Measurements from ENCODE around the gene PIK3AP1.
"Not testable (repeated sequence)": the region's sequence is repeated elsewhere in the genome, so short reads cannot be mapped to it uniquely, and the experiment has no call there.

The PIK3AP1 gene

GRCh38 chr10:96556003-96556402, 164.3 kb downstream of the PIK3AP1 start:
- Histone ChIP-seq H3K36me3 (ENCODE audit: insufficient read depth, low read depth, low read length) (peaks cover 74% of the 10 kb centered on the region), H3K4me1 (ENCODE audit: insufficient read depth, low read length) (no peaks in the 10 kb centered on the region), H3K27ac (ENCODE audit: low read length) (no peak overlapping the region)

GRCh38 chr10:96555330-96555729, 165.0 kb downstream of the PIK3AP1 start:
- Histone ChIP-seq H3K27me3 (ENCODE audit: insufficient read depth, low read length) (no peaks in the 10 kb centered on the region), H3K4me3 (ENCODE audit: low read length) (no peak overlapping the region), H3K36me3 (ENCODE audit: insufficient read depth, low read depth, low read length) (peaks cover 74% of the 10 kb centered on the region), H3K27ac (ENCODE audit: low read length) (no peak overlapping the region), H3K4me1 (ENCODE audit: insufficient read depth, low read length) (no peaks in the 10 kb centered on the region), H3K9ac (ENCODE audit: low read depth, low read length) (no peak overlapping the region), H3K9me3 (ENCODE audit: insufficient read depth, low read depth, low read length) (no peaks in the 10 kb centered on the region)

More at GRCh38 chr10:96556003-96556402, 164.3 kb downstream of the PIK3AP1 start:
- no peak overlapping the region for H3K9ac ChIP-seq (ENCODE audit: low read depth, low read length)
- H3K4me3 ChIP-seq (ENCODE audit: low read length) = no peak overlapping the region
- H3K27me3 ChIP-seq (ENCODE audit: insufficient read depth, low read length) = no peaks in the 10 kb centered on the region
- H3K9me3 ChIP-seq (ENCODE audit: insufficient read depth, low read depth, low read length) = no peaks in the 10 kb centered on the region

GRCh38 chr10:96548589-96548988, 171.7 kb downstream of the PIK3AP1 start:
- peaks cover 85% of the 10 kb centered on the region for H3K36me3 ChIP-seq (ENCODE audit: insufficient read depth, low read depth, low read length)
- H3K27me3 ChIP-seq (ENCODE audit: insufficient read depth, low read length) = no peaks in the 10 kb centered on the region
- no peak overlapping the region for H3K4me3 ChIP-seq (ENCODE audit: low read length)
- H3K9me3 ChIP-seq (ENCODE audit: insufficient read depth, low read depth, low read length) = no peaks in the 10 kb centered on the region
- no peak overlapping the region for H3K27ac ChIP-seq (ENCODE audit: low read length)
- H3K4me1 ChIP-seq (ENCODE audit: insufficient read depth, low read length) = no peaks in the 10 kb centered on the region
- no peak overlapping the region for H3K9ac ChIP-seq (ENCODE audit: low read depth, low read length)

- not testable (repeated sequence) for H3K9ac ChIP-seq (ENCODE audit: low read depth, low read length); H3K9me3 ChIP-seq (ENCODE audit: insufficient read depth, low read depth, low read length); H3K27ac ChIP-seq (ENCODE audit: low read length); H3K4me1 ChIP-seq (ENCODE audit: insufficient read depth, low read length); H3K4me3 ChIP-seq (ENCODE audit: low read length); H3K27me3 ChIP-seq (ENCODE audit: insufficient read depth, low read length)
- H3K36me3 ChIP-seq (ENCODE audit: insufficient read depth, low read depth, low read length) = peaks cover 68% of the 10 kb centered on the region
These were observed 174.8 kb downstream of the PIK3AP1 start for GRCh38 chr10:96545558-96545957.

Data from iPS-20b (cell line).